VCaP (cell line): ENCODE measurements around the gene NARS2.

ENCODE experiments used
- H3K27ac ChIP-seq: fragments of 450-650 bp; 2 replicates; pipeline ENCODE4 v1.5.1; 2017
- TF ChIP-seq, protein P1 (sequence below): fragments of 450-650 bp; conservative IDR thresholded peaks from 2 replicates; pipeline ENCODE4 v1.5.1; 2017; ENCODE audit warnings: mild to moderate bottlenecking, moderate library complexity

The NARS2 gene

DNA sequence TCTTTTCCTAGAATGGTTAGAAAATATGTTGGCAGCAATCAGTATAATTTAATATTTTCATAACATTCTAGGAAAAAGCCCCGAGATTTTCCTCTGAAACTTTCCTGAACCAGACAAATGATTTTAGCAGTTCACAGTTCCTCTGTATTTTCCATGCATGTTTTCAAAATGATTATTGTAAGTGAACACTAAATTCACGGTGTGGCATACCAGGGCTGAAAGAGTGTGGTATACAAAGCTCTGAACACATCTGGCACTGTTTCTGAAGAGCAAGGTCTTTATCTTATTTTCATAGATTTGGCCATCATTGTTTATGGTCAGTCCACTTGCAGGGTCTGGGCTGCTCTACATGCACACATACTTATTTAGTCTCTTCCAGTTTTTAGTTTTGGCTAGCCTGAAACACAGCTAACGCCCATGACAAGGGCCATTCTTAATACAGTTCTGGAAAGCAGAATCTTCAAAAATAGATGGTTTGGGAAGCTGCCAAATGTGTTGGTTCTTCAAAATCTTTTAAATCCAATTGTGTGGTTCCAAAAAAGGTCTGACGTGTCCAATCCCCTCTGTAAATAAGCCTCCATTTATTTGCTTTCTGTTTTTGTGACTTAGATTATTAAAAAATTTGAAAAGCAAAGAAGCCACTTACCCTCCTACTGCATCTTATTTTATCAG lies 149.1 kb downstream of the NARS2 start:
- H3K27ac ChIP-seq: no peak overlapping the region
- TF ChIP-seq, protein P1, sequence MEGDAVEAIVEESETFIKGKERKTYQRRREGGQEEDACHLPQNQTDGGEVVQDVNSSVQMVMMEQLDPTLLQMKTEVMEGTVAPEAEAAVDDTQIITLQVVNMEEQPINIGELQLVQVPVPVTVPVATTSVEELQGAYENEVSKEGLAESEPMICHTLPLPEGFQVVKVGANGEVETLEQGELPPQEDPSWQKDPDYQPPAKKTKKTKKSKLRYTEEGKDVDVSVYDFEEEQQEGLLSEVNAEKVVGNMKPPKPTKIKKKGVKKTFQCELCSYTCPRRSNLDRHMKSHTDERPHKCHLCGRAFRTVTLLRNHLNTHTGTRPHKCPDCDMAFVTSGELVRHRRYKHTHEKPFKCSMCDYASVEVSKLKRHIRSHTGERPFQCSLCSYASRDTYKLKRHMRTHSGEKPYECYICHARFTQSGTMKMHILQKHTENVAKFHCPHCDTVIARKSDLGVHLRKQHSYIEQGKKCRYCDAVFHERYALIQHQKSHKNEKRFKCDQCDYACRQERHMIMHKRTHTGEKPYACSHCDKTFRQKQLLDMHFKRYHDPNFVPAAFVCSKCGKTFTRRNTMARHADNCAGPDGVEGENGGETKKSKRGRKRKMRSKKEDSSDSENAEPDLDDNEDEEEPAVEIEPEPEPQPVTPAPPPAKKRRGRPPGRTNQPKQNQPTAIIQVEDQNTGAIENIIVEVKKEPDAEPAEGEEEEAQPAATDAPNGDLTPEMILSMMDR: no peak

DNA sequence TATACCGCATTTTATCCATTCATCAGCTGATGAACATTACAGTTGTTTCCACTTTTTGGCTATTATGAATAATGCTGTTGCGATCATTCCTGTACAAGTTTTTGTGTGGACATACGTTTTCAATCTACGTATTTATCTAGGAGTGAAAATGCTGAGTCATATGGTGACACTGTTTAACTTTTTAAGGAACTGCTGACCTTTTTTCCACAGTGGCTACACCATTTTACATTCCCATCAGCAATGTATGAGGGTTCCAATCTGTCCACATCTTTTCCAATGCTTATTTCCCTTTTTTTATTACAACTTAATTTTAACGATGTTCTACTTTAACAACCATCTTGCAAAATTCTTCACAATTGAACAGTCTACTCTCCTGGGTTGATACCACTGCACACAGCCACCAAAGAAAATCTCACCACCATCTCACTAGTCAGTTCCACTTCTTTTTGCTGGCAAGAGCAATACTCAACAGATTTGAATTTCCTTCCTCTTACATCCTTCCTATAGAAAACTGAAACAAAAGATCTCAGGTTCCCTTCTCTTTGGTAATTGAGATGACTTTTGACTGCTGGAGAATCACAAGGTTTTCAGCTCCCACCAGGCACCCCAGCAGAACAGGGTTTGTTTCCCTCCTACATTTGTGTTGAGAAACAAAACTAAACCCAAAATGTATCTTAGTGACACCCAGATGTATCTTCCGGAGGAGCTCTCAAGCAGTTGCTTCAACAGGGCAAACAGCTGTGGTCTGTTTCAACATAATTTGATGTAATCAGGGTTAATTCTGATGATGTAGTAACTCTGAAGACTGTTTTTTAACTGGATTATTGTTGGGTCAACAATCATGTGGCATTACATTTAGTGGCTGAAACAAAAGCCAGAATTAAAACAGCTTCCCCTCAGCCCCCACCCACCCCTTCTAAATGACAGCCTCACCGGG lies 150.1 kb downstream of the NARS2 start:
- TF ChIP-seq, protein P1: no peak
- no peak overlapping the region for H3K27ac ChIP-seq

DNA sequence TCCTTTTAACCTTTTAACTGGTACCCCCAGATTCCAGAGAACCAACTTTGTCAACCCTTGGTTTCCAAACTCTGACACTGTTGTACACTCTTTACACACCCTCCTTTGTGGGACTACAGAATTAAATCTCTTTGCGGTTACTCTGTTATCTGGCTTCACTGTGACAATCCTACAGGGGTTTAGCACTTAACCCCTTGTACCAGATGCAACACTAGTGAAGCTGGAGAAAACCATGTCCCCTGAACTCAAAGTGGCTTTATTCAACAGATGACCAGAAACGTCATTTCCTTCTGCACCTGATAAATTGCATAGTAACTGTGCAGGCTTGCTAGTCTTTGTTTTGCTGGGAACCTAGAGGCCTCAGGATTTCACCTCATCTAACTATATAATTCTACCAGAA lies 151.4 kb downstream of the NARS2 start:
- no peak overlapping the region for H3K27ac ChIP-seq
- TF ChIP-seq, protein P1: no peak

GRCh38 chr11:78420796-78421209 lies 153.9 kb downstream of the NARS2 start:
- TF ChIP-seq, protein P1: no peak
- no peak overlapping the region for H3K27ac ChIP-seq

DNA sequence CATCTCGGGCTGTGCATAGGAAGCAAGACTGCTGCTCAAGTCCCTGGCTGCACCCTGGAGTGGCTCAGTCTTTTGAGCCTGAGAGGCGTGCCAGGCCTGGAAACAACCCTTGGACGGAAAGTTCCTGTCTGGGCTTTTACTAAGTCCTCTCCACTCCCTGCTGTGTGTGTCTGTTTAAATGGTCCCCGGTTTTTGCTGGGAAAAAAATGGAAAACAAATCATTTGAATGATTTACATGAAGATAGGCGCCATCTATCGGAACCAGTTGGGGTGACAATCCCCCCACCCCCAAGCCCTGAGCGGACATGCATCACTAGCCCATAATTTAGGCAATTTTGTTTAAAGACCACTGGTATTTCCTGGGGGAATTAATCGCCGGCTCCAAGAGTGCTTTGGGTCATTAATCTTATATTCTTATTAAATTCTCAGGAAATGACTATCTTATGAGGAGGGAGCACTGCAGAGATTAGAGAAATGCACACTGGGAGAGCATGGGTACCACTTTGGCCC lies 154.4 kb downstream of the NARS2 start:
- H3K27ac ChIP-seq: no peak overlapping the region
- TF ChIP-seq, protein P1: peak; percentile 67

GRCh38 chr11:78419327-78419726 lies 155.3 kb downstream of the NARS2 start:
- TF ChIP-seq, protein P1: no peak
- H3K27ac ChIP-seq: no peak overlapping the region

DNA sequence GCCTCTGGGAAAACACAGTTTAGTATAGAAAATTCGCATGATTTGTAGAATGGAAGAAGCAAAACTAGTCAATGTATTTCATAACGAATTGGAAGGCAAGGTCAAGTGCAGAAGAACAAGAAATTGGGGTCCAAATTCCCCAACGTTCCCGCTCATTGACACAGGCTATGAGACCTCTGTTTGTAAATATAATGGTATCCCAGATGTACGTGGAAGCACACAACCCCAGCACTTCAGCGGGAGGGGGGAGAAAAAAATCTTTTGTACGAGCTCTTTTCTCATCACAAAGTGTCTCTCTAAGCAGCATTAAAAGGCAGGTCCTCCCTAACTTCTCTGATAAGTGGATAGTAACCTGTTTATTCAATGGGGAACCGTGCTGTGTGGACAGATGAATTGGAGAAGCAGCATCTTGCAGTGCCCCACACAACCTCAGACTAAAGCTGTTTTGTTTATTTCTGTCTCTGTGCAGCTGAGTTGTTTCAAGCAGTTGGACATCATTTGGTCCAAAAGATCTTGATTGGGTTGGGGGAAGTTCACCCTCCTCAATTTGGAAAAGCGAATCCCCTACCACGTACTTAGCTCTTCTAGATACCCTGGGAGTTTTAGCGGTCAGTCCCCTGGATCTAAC lies 156.0 kb downstream of the NARS2 start:
- TF ChIP-seq, protein P1: no peak

More for the DNA sequence above, 156.0 kb downstream of the NARS2 start:
- H3K27ac ChIP-seq: peak overlapping the region; percentile 68; the same call in 1 of the 2 replicates
